Measurements from ENCODE around the gene PCDHB12. TPM values are rescaled to one million over a fixed set of nuclear protein-coding genes. Genes with fewer than 3 reads are reported as not detected.
"Not testable (repeated sequence)": the region's sequence is repeated elsewhere in the genome, so short reads cannot be mapped to it uniquely, and the experiment has no call there.

PCDHB12 gene
- total RNA-seq, 1 experiment from 2014 or later: 1.6 TPM

DNA sequence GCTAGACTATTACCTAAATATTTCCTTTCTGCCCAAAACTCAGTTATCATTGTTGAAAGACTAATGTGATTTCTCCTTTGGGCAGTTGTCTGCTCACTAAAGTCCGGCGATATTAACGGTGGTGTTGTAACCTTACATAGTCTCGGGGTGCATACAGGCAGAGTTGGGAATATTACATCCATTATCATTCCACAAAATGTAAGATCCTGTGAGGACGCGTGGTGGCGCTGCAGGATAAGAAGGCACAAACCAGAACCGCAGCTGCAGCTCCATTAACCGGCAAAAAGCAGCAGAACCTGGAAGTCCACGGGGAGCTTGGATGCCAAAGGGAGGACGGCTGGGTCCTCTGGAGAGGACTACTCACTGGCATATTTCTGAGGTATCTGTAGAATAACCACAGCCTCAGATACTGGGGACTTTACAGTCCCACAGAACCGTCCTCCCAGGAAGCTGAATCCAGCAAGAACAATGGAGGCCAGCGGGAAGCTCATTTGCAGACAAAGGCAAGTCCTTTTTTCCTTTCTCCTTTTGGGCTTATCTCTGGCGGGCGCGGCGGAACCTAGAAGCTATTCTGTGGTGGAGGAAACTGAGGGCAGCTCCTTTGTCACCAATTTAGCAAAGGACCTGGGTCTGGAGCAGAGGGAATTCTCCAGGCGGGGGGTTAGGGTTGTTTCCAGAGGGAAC, 5.3 kb downstream of the PCDHB12 start, which contains the start of gene PCDHB13:
Gene PCDHB13 (plus strand): TSS at position 264 of the 684 bp plus-strand sequence. CDS start 205 bp downstream, at position 469.
- ChIA-PET CTCF (interaction anchor here (0.6 to 4.0 kb wide), 14 partner anchors 9 to 349 kb away, joined by 3 to 18 read pairs (median 4); partner anchors contain the start of genes PCDHB10, PCDHB14, PCDHGB3 and TAF7), POLR2A (interaction anchor here (0.7 to 1.5 kb wide), 2 partner anchors 344 to 351 kb away, joined by 3 to 6 read pairs; no protein-coding TSS in a partner anchor)
- H3K4me3 Mint-ChIP-seq (ENCODE audit: unreplicated experiment): peak within 1 kb of the TSS; percentile 69
- peaks cover 14% of the 10 kb centered on the region for H3K9me3 Mint-ChIP-seq (ENCODE audit: unreplicated experiment)
- H3K27me3 Mint-ChIP-seq (ENCODE audit: insufficient read depth, unreplicated experiment); H3K4me1 Mint-ChIP-seq (ENCODE audit: insufficient read depth, unreplicated experiment); BruUV-seq (replicated peaks); H3K27ac Mint-ChIP-seq (ENCODE audit: low read depth, unreplicated experiment); H3K36me3 Mint-ChIP-seq (ENCODE audit: insufficient read depth, unreplicated experiment): not testable (repeated sequence)
- TF ChIP-seq, protein P1, sequence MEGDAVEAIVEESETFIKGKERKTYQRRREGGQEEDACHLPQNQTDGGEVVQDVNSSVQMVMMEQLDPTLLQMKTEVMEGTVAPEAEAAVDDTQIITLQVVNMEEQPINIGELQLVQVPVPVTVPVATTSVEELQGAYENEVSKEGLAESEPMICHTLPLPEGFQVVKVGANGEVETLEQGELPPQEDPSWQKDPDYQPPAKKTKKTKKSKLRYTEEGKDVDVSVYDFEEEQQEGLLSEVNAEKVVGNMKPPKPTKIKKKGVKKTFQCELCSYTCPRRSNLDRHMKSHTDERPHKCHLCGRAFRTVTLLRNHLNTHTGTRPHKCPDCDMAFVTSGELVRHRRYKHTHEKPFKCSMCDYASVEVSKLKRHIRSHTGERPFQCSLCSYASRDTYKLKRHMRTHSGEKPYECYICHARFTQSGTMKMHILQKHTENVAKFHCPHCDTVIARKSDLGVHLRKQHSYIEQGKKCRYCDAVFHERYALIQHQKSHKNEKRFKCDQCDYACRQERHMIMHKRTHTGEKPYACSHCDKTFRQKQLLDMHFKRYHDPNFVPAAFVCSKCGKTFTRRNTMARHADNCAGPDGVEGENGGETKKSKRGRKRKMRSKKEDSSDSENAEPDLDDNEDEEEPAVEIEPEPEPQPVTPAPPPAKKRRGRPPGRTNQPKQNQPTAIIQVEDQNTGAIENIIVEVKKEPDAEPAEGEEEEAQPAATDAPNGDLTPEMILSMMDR (IDR thresholded peaks at IDR 0.05; ENCODE audit: unreplicated experiment): peak; percentile 69
- DNase-seq (ENCODE audit: unreplicated experiment): peak; percentile 73
- intact Hi-C loops (cut with micrococcal nuclease): loop anchor here (1.0 to 2.0 kb wide), 2 partner anchors 311 to 348 kb away; no protein-coding TSS in a partner anchor

DNA sequence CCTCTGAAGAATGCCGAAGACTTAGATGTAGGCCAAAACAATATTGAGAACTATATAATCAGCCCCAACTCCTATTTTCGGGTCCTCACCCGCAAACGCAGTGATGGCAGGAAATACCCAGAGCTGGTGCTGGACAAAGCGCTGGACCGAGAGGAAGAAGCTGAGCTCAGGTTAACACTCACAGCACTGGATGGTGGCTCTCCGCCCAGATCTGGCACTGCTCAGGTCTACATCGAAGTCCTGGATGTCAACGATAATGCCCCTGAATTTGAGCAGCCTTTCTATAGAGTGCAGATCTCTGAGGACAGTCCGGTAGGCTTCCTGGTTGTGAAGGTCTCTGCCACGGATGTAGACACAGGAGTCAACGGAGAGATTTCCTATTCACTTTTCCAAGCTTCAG, 6.1 kb downstream of the PCDHB12 start:
- DNase-seq (ENCODE audit: unreplicated experiment); H3K27me3 Mint-ChIP-seq (ENCODE audit: insufficient read depth, unreplicated experiment); H3K36me3 Mint-ChIP-seq (ENCODE audit: insufficient read depth, unreplicated experiment); H3K27ac Mint-ChIP-seq (ENCODE audit: low read depth, unreplicated experiment); intact Hi-C loops (cut with micrococcal nuclease); H3K4me1 Mint-ChIP-seq (ENCODE audit: insufficient read depth, unreplicated experiment); H3K4me3 Mint-ChIP-seq (ENCODE audit: unreplicated experiment): not testable (repeated sequence)
- ChIA-PET POLR2A (interaction anchor here (1.5 kb wide), 1 partner anchor 350 kb away, joined by 6 read pairs; no protein-coding TSS in a partner anchor), CTCF (interaction anchor here (1.2 to 4.0 kb wide), 6 partner anchors 9 to 349 kb away, joined by 4 to 18 read pairs (median 8); partner anchors contain the start of genes PCDHB10, PCDHB14 and TAF7)
- peaks cover 20% of the 10 kb centered on the region for H3K9me3 Mint-ChIP-seq (ENCODE audit: unreplicated experiment)
- TSS peak; percentile 35 for BruUV-seq (replicated peaks)

DNA sequence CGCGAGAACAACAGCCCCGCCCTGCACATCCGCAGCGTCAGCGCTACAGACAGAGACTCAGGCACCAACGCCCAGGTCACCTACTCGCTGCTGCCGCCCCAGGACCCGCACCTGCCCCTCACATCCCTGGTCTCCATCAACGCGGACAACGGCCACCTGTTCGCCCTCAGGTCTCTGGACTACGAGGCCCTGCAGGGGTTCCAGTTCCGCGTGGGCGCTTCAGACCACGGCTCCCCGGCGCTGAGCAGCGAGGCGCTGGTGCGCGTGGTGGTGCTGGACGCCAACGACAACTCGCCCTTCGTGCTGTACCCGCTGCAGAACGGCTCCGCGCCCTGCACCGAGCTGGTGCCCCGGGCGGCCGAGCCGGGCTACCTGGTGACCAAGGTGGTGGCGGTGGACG, 7.0 kb downstream of the PCDHB12 start:
- CTCF ChIA-PET: interaction anchor here (4.0 kb wide), 1 partner anchor 348 kb away, joined by 18 read pairs; no protein-coding TSS in a partner anchor
- H3K36me3 Mint-ChIP-seq (ENCODE audit: insufficient read depth, unreplicated experiment); intact Hi-C loops (cut with micrococcal nuclease); H3K27ac Mint-ChIP-seq (ENCODE audit: low read depth, unreplicated experiment); DNase-seq (ENCODE audit: unreplicated experiment); H3K27me3 Mint-ChIP-seq (ENCODE audit: insufficient read depth, unreplicated experiment); BruUV-seq (replicated peaks); H3K4me3 Mint-ChIP-seq (ENCODE audit: unreplicated experiment); H3K4me1 Mint-ChIP-seq (ENCODE audit: insufficient read depth, unreplicated experiment): not testable (repeated sequence)
- H3K9me3 Mint-ChIP-seq (ENCODE audit: unreplicated experiment): peaks cover 27% of the 10 kb centered on the region
- POLR2A ChIA-PET: interaction anchor here (1.7 kb wide), 1 partner anchor 342 kb away, joined by 4 read pairs; no protein-coding TSS in a partner anchor

DNA sequence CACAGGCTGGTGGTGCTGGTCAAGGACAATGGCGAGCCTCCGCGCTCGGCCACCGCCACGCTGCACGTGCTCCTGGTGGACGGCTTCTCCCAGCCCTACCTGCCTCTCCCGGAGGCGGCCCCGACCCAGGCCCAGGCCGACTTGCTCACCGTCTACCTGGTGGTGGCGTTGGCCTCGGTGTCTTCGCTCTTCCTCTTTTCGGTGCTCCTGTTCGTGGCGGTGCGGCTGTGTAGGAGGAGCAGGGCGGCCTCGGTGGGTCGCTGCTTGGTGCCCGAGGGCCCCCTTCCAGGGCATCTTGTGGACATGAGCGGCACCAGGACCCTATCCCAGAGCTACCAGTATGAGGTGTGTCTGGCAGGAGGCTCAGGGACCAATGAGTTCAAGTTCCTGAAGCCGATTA, 7.5 kb downstream of the PCDHB12 start:
- BruUV-seq (replicated peaks); H3K27me3 Mint-ChIP-seq (ENCODE audit: insufficient read depth, unreplicated experiment); H3K4me1 Mint-ChIP-seq (ENCODE audit: insufficient read depth, unreplicated experiment); H3K36me3 Mint-ChIP-seq (ENCODE audit: insufficient read depth, unreplicated experiment); DNase-seq (ENCODE audit: unreplicated experiment); H3K27ac Mint-ChIP-seq (ENCODE audit: low read depth, unreplicated experiment); H3K4me3 Mint-ChIP-seq (ENCODE audit: unreplicated experiment); intact Hi-C loops (cut with micrococcal nuclease): not testable (repeated sequence)
- ChIA-PET CTCF (interaction anchor here (1.1 to 1.5 kb wide), 2 partner anchors 16 to 342 kb away, joined by 3 to 6 read pairs; no protein-coding TSS in a partner anchor), POLR2A (interaction anchor here (1.7 kb wide), 1 partner anchor 342 kb away, joined by 4 read pairs; no protein-coding TSS in a partner anchor)
- H3K9me3 Mint-ChIP-seq (ENCODE audit: unreplicated experiment): peaks cover 24% of the 10 kb centered on the region

DNA sequence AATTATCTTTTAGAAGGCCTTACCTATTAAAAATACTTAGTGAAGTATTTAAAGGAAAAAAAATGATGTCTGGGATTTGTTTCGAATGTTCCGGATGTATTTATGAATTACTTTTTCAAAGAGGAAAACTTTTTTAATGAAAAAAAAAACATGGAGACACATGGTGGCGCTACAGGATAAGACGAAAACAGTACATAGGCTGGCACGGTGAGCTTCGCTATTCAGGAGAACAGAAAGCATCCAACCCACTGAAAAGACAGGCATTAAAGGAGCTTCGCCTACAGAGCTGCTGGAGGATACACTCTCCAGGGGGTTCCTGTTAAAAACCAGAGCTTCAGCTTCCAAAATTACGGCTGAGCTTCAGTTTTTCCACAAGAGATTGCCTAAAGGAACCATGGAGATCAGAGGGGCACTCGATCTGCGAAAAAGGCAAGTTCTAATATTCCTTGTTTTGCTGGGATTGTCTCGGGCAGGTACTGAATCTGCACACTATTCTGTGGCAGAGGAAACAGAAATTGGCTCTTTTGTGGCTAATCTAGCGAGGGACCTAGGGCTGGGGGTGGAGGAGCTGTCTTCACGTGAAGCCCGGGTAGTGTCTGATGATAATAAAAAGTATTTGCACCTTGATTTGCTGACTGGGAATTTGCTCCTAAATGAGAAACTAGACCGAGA, 14.7 kb downstream of the PCDHB12 start, which contains the start of gene PCDHB14:
Gene PCDHB14 (plus strand): TSS at position 232 of the 672 bp plus-strand sequence. CDS start 163 bp downstream, at position 395.
- peak within 1 kb of the TSS; percentile 84 for H3K4me3 Mint-ChIP-seq (ENCODE audit: unreplicated experiment)
- H3K4me1 Mint-ChIP-seq (ENCODE audit: insufficient read depth, unreplicated experiment): no peaks in the 10 kb centered on the region
- TF ChIP-seq, protein P1 (IDR thresholded peaks at IDR 0.05; ENCODE audit: unreplicated experiment): peak; percentile 69
- H3K9me3 Mint-ChIP-seq (ENCODE audit: unreplicated experiment): peaks cover 23% of the 10 kb centered on the region
- H3K27ac Mint-ChIP-seq (ENCODE audit: low read depth, unreplicated experiment): peak within 1 kb of the TSS; percentile 60
- POLR2A ChIA-PET: interaction anchor here (0.5 to 3.5 kb wide), 19 partner anchors 11 to 558 kb away, joined by 3 to 91 read pairs (median 6); partner anchors contain the start of genes DIAPH1, PCDHB10, PCDHGB5 and TAF7
- peak; percentile 79 for DNase-seq (ENCODE audit: unreplicated experiment)
- intact Hi-C loops (cut with micrococcal nuclease): loop anchor here (1.0 to 10.0 kb wide), 5 partner anchors 139 to 338 kb away; partner anchors contain the start of genes PCDHGA10, PCDHGB7 and PCDHGC3
- peaks cover 20% of the 10 kb centered on the region for H3K36me3 Mint-ChIP-seq (ENCODE audit: insufficient read depth, unreplicated experiment)
- CTCF ChIA-PET: interaction anchor here (0.5 to 4.0 kb wide), 69 partner anchors 9 to 699 kb away, joined by 3 to 118 read pairs (median 5); partner anchors contain the start of genes DIAPH1, PCDHA4, PCDHB10 and PCDHB11
- no peaks in the 10 kb centered on the region for H3K27me3 Mint-ChIP-seq (ENCODE audit: insufficient read depth, unreplicated experiment)
- TSS peak; percentile 72 for BruUV-seq (replicated peaks)

DNA sequence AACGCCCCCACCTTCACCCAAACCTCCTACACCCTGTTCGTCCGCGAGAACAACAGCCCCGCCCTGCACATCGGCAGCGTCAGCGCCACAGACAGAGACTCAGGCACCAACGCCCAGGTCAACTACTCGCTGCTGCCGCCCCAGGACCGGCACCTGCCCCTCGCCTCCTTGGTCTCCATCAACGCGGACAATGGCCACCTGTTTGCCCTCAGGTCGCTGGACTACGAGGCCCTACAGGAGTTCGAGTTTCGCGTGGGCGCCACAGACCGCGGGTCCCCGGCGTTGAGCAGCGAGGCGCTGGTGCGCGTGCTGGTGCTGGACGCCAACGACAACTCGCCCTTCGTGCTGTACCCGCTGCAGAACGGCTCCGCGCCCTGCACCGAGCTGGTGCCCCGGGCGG, 16.3 kb downstream of the PCDHB12 start:
- ChIA-PET CTCF (interaction anchor here (0.6 to 3.3 kb wide), 7 partner anchors 14 to 821 kb away, joined by 3 to 66 read pairs (median 15); partner anchors contain the start of gene PCDHA4), POLR2A (interaction anchor here (2.2 to 3.5 kb wide), 3 partner anchors 334 to 343 kb away, joined by 15 to 91 read pairs (median 46); no protein-coding TSS in a partner anchor)
- not testable (repeated sequence) for DNase-seq (ENCODE audit: unreplicated experiment); H3K4me3 Mint-ChIP-seq (ENCODE audit: unreplicated experiment); H3K4me1 Mint-ChIP-seq (ENCODE audit: insufficient read depth, unreplicated experiment); H3K27ac Mint-ChIP-seq (ENCODE audit: low read depth, unreplicated experiment); H3K27me3 Mint-ChIP-seq (ENCODE audit: insufficient read depth, unreplicated experiment); BruUV-seq (replicated peaks)
- Mint-ChIP-seq H3K9me3 (ENCODE audit: unreplicated experiment) (peaks cover 22% of the 10 kb centered on the region), H3K36me3 (ENCODE audit: insufficient read depth, unreplicated experiment) (peaks cover 20% of the 10 kb centered on the region)
- intact Hi-C loops (cut with micrococcal nuclease): loop anchor here (10.0 kb wide), 1 partner anchor 190 kb away; the partner anchor contains the start of genes PCDHGA10 and PCDHGB7

Measured in MCF 10A (cell line).